GM12801 (cell line): ENCODE data around the gene FAM222B.

Source experiments
- CTCF ChIP-seq: IDR thresholded peaks from one replicate; pipeline ENCODE4 v1.5.1; 2011; ENCODE audit warnings: control low read depth; ENCODE audit not compliant: insufficient read length; ENCODE audit errors: extremely low read depth

Gene FAM222B

GRCh38 chr17:28878158-28878910 is 35.7 kb upstream of the FAM222B start:
- no peak for TF ChIP-seq CTCF

GRCh38 chr17:28875848-28876550 is 33.4 kb upstream of the FAM222B start:
- TF ChIP-seq CTCF: no peak

GRCh38 chr17:28874750-28875149 is 32.2 kb upstream of the FAM222B start:
- TF ChIP-seq CTCF: no peak

- TF ChIP-seq CTCF: no peak
Observed at GRCh38 chr17:28873839-28874238, 31.2 kb upstream of the FAM222B start.

- TF ChIP-seq CTCF: no peak
Observed at GRCh38 chr17:28871056-28871579, 28.5 kb upstream of the FAM222B start.

- no peak for TF ChIP-seq CTCF
Observed at GRCh38 chr17:28867276-28867675, 24.7 kb upstream of the FAM222B start.

GRCh38 chr17:28865946-28866752 is 23.6 kb upstream of the FAM222B start:
- TF ChIP-seq CTCF: no peak
